Brain microvascular endothelial cell (primary cell): ENCODE results near the gene EN2.

Experiments
- DNase-seq: peaks from one replicate; pipeline ENCODE4 v3.0.0-alpha.2; 2020
- H3K27ac ChIP-seq: fragments of 250-450 bp; sonication (Bioruptor Pico); 2 replicates; pipeline ENCODE4 v1.5.1; 2020; ENCODE audit warnings: mild to moderate bottlenecking, moderate library complexity
- H3K27me3 ChIP-seq: fragments of 250-450 bp; sonication (Bioruptor Pico); replicated peaks from 2 replicates; pipeline ENCODE4 v1.5.1; 2020; ENCODE audit warnings: mild to moderate bottlenecking
- H3K36me3 ChIP-seq: fragments of 250-450 bp; sonication (Bioruptor Pico); replicated peaks from 2 replicates; pipeline ENCODE4 v1.5.1; 2020; ENCODE audit warnings: mild to moderate bottlenecking
- H3K4me3 ChIP-seq: 2 replicates; pipeline ENCODE4 v1.5.1; 2011; ENCODE audit warnings: low read depth, mild to moderate bottlenecking, control low read depth, low read length, moderate library complexity
- in situ Hi-C: cut with HindIII; loops from 2 replicates; pipeline ENCODE4 v1.10.0; 2017; ENCODE audit warnings: low sequenced_read_pairs, low pct_ligation_motif_present
- TF ChIP-seq, protein P1 (sequence below): IDR thresholded peaks from 2 replicates; pipeline ENCODE4 v1.5.1; 2011; ENCODE audit warnings: low read depth, mild to moderate bottlenecking, moderate library complexity, low read length, control low read depth, inconsistent platforms; ENCODE audit errors: missing control alignments

EN2 gene

GRCh38 chr7:155467846-155468784 is 10.2 kb downstream of the EN2 start:
- TF ChIP-seq, protein P1, sequence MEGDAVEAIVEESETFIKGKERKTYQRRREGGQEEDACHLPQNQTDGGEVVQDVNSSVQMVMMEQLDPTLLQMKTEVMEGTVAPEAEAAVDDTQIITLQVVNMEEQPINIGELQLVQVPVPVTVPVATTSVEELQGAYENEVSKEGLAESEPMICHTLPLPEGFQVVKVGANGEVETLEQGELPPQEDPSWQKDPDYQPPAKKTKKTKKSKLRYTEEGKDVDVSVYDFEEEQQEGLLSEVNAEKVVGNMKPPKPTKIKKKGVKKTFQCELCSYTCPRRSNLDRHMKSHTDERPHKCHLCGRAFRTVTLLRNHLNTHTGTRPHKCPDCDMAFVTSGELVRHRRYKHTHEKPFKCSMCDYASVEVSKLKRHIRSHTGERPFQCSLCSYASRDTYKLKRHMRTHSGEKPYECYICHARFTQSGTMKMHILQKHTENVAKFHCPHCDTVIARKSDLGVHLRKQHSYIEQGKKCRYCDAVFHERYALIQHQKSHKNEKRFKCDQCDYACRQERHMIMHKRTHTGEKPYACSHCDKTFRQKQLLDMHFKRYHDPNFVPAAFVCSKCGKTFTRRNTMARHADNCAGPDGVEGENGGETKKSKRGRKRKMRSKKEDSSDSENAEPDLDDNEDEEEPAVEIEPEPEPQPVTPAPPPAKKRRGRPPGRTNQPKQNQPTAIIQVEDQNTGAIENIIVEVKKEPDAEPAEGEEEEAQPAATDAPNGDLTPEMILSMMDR = no peak
- Histone ChIP-seq H3K27ac (no peak overlapping the region), H3K27me3 (peaks cover 93% of the 10 kb centered on the region), H3K4me3 (no peak overlapping the region), H3K36me3 (no peaks in the 10 kb centered on the region)
- no peak for DNase-seq
- in situ Hi-C loops = no loop called here

DNA sequence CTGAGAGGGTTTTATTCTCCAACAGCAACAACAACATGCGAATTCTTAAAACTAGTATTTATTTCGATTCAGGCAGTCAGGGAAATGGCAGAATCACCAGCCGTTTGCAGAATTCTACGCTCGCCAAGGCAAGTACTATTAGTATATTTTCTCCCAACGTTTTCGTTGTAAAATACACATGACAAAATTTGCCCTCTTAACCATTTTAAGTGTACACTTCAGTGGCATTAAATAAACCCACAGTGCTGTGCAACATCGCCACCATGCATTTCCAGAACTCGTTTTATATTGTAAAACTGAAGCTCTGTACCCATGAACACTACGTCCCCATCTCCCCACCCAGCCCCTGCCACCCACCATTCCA is 10.8 kb downstream of the EN2 start:
- TF ChIP-seq, protein P1 = no peak
- Histone ChIP-seq H3K27ac (no peak overlapping the region), H3K27me3 (peaks cover 90% of the 10 kb centered on the region), H3K4me3 (no peak overlapping the region), H3K36me3 (no peaks in the 10 kb centered on the region)
- in situ Hi-C loops = no loop called here
- no peak for DNase-seq

DNA sequence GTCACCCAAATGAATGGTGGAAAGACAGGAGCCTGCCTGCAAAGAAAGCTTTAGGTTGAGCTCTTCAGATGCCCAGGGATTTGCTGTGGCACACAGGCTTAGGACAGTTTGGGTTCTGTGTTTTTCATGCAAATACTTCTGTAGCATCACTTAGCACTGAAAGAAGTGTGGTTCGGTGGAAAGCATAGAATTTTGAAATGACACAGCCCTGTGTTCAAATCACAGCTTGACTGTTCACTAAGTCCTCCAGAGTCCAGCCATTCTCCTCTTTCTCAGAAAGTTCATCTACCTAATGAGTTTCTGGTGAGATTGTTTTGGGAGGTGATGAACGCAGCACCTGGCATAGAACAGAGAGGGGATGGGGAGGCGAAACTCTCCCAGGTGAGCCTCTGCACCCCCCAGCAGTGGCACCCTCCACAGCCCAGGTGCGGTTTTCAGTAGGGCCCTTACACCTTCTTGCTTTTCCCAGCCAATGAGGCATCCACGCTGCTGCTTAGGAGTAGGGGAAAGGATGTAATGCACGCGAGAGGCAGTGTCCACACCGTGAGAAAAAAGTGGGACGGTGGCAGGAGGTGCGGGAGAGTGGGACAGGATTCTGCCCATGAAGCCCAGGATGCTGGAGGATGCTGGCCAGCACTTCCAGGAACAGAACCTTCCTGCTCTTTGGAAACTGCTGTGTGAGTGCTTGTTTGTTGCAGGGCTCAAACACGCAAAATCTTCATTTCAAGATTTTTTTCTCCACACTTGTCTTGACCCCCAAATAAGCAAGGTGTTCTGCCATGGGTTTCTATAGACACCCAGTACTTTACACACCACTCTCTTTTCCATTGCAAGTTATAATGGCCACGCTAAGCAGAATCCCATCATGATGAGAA is 11.6 kb downstream of the EN2 start:
- TF ChIP-seq, protein P1 = no peak
- no peak overlapping the region for H3K4me3 ChIP-seq
- no peaks in the 10 kb centered on the region for H3K36me3 ChIP-seq
- H3K27me3 ChIP-seq = peaks cover 82% of the 10 kb centered on the region
- no peak for DNase-seq
- H3K27ac ChIP-seq = no peak overlapping the region
- in situ Hi-C loops = no loop called here

DNA sequence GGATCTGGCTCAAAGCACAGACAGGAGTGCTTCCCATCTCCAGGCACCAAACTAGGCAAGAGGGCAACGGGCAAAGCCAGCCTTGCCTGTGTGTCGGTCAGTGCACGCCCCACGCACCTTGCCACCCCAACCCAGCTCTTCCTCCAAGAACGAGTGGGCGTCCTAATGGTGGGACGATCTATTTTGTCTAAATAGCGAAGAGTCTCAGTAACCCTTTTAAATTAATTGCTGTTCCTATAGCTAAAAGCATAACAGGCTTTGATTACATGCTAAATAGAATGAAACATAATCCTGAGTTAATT is 12.2 kb downstream of the EN2 start:
- Histone ChIP-seq H3K4me3 (no peak overlapping the region), H3K27ac (no peak overlapping the region), H3K27me3 (peaks cover 77% of the 10 kb centered on the region), H3K36me3 (no peaks in the 10 kb centered on the region)
- TF ChIP-seq, protein P1 = no peak
- in situ Hi-C loops = no loop called here
- DNase-seq = no peak

GRCh38 chr7:155470686-155471638 is 13.0 kb downstream of the EN2 start:
- no peak overlapping the region for H3K4me3 ChIP-seq
- in situ Hi-C loops = no loop called here
- H3K36me3 ChIP-seq = no peaks in the 10 kb centered on the region
- H3K27me3 ChIP-seq = peaks cover 68% of the 10 kb centered on the region
- TF ChIP-seq, protein P1 = no peak
- DNase-seq = no peak
- H3K27ac ChIP-seq = no peak overlapping the region
